Osteocyte (in vitro differentiated cells): ENCODE results near the gene PRDM16. TPM values are rescaled to one million over a fixed set of nuclear protein-coding genes. Genes with fewer than 3 reads are reported as not detected.
"Not testable (repeated sequence)": the region's sequence is repeated elsewhere in the genome, so short reads cannot be mapped to it uniquely, and the experiment has no call there.

Experiments used
- DNase-seq: peaks from one replicate; pipeline ENCODE4 v3.0.0; 2021; ENCODE audit warnings: mixed read lengths; ENCODE audit not compliant: unreplicated experiment; ENCODE audit errors: extremely low spot score
- H3K27ac Mint-ChIP-seq: one replicate; pipeline ENCODE4 v1.8.0; 2021; ENCODE audit warnings: mild to moderate bottlenecking, mixed read lengths; ENCODE audit not compliant: unreplicated experiment
- H3K27me3 Mint-ChIP-seq: one replicate; pipeline ENCODE4 v1.8.0; 2021; ENCODE audit warnings: mixed read lengths; ENCODE audit not compliant: unreplicated experiment
- H3K36me3 Mint-ChIP-seq: one replicate; pipeline ENCODE4 v1.8.0; 2021; ENCODE audit warnings: mixed read lengths; ENCODE audit not compliant: unreplicated experiment
- H3K4me1 Mint-ChIP-seq: one replicate; pipeline ENCODE4 v1.8.0; 2021; ENCODE audit warnings: mixed read lengths; ENCODE audit not compliant: unreplicated experiment
- H3K4me3 Mint-ChIP-seq: one replicate; pipeline ENCODE4 v1.8.0; 2021; ENCODE audit warnings: mild to moderate bottlenecking, moderate library complexity, mixed read lengths; ENCODE audit not compliant: unreplicated experiment
- H3K9me3 Mint-ChIP-seq: one replicate; pipeline ENCODE4 v1.8.0; 2021; ENCODE audit warnings: mixed read lengths; ENCODE audit not compliant: unreplicated experiment
- CTCF ChIP-seq: fragments of 200-600 bp; sonication (generic); IDR thresholded peaks from 2 replicates; pipeline ENCODE4 v1.5.0; 2021; ENCODE audit warnings: antibody characterized with exemption, mild to moderate bottlenecking, moderate library complexity
- total RNA-seq: library from RNA; stranded (reverse); gene quantifications from 2 replicates; pipeline ENCODE4 v1.2.1, GENCODE V29; 2021

PRDM16 gene
- total RNA-seq, 1 donor from 2014 or later = 7.1 TPM

DNA sequence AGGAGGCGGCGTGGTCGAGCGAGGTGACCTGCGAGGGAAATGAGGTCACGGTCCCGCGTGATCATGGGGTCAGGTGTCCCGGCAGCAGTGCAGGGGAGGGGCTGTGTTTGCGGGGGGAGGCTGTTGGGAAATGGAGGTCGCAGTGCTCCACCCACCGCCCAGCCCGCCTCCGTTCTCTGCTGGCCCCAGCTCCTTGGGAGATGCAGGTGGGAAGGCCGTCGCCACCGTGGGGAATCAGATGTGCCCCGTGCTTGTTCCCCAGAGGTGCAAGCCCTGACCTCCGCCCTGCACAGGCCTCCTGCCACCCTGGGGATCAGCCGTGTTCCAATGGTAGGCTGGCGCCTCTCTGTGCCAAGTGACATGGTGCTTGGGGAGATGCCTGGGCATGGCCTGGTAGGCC lies 95.7 kb downstream of the PRDM16 start:
- no peak overlapping the region for H3K27ac Mint-ChIP-seq
- DNase-seq = no peak
- H3K36me3 Mint-ChIP-seq = no peaks in the 10 kb centered on the region
- no peaks in the 10 kb centered on the region for H3K4me1 Mint-ChIP-seq
- H3K27me3 Mint-ChIP-seq = no peaks in the 10 kb centered on the region
- H3K9me3 Mint-ChIP-seq = no peaks in the 10 kb centered on the region
- no peak for TF ChIP-seq CTCF
- H3K4me3 Mint-ChIP-seq = no peak overlapping the region

- not testable (repeated sequence) for H3K9me3 Mint-ChIP-seq, H3K27ac Mint-ChIP-seq, H3K4me1 Mint-ChIP-seq, H3K27me3 Mint-ChIP-seq, DNase-seq, H3K4me3 Mint-ChIP-seq, H3K36me3 Mint-ChIP-seq
Measured at GRCh38 chr1:3165189-3165588, 96.2 kb downstream of the PRDM16 start.

DNA sequence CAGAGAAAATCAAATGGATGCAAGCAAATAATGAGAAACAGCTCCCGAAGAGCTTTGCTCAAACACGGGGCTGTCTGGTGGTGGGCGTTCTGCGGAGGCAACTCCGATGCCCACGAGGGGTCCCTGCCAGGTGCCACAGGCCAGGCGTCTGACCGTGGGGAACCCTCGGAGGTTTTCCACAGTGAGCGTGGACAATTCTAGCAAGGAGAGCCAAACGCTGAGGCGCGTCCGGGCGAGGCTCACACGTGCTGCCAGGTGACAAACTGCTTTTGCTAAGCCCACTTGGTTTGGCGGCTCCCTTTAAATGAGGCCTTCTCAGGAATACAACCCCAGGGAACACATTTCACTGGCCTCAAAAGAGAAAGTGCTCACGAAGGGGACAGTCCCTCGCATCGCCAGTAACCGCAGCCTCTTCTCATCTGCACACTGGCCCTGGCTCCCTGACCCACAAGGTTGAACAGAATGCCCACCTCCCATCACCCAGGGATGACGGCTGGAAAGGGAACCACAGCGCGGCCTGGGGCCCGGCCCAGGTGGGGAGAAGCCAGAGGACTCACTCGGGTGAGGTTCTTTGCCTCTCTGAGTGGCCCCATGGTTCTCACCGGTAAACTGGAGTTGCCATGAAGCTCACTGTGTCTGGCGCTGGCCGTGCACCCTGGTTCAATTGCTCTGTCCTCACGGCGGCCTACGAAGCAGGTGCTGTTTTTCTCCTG lies 97.4 kb downstream of the PRDM16 start:
- Mint-ChIP-seq H3K4me3 (no peak overlapping the region), H3K4me1 (peaks cover 6% of the 10 kb centered on the region), H3K27me3 (no peaks in the 10 kb centered on the region), H3K9me3 (no peaks in the 10 kb centered on the region), H3K27ac (no peak overlapping the region), H3K36me3 (no peaks in the 10 kb centered on the region)
- no peak for DNase-seq
- no peak for TF ChIP-seq CTCF

DNA sequence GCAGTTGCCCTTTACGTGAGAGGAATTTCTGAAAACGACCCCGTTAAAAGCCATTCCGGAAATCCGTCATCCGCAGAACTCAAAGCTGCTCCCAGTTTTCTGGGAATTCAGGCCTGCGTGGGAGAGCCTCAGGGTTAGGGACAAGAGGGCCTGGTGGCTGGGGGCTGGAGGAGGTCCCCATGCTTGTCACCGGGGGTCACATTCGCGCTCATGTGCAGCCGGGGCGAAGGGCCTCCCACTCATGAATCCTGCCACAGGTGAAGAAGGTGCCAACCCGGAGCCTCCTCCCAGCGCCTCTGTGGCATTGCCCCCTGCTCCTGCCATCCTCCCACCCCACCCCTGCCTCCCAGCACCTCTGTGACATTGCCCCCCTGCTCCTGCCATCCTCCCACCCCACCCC lies 98.3 kb downstream of the PRDM16 start:
- no peaks in the 10 kb centered on the region for H3K36me3 Mint-ChIP-seq
- H3K9me3 Mint-ChIP-seq = no peaks in the 10 kb centered on the region
- TF ChIP-seq CTCF = no peak
- H3K4me3 Mint-ChIP-seq = no peak overlapping the region
- no peaks in the 10 kb centered on the region for H3K27me3 Mint-ChIP-seq
- no peak overlapping the region for H3K27ac Mint-ChIP-seq
- no peak for DNase-seq
- H3K4me1 Mint-ChIP-seq = peaks cover 6% of the 10 kb centered on the region

- Mint-ChIP-seq H3K4me1 (peaks cover 6% of the 10 kb centered on the region), H3K27me3 (no peaks in the 10 kb centered on the region), H3K36me3 (no peaks in the 10 kb centered on the region), H3K4me3 (no peak overlapping the region), H3K27ac (no peak overlapping the region), H3K9me3 (no peaks in the 10 kb centered on the region)
- TF ChIP-seq CTCF = no peak
- DNase-seq = no peak
Measured at GRCh38 chr1:3168678-3169077, 99.7 kb downstream of the PRDM16 start.
